GM23338 (cell line): Measurements from ENCODE around the gene PROZ. TPM values are rescaled to one million over a fixed set of nuclear protein-coding genes. Genes with fewer than 3 reads are reported as not detected.

ENCODE experiments used
- ATAC-seq: fragments of 200-7000 bp; cut with Tn5 transposase; 3 replicates; pipeline ENCODE4 v1.9.1; 2020
- DNase-seq: peaks from one replicate; pipeline ENCODE4 v3.0.0-alpha.2; 2015; ENCODE audit warnings: low spot score
- H2AFZ ChIP-seq: fragments of 200-600 bp; sonication (generic); 2 replicates; pipeline ENCODE4 v1.8.0; 2016; ENCODE audit warnings: antibody characterized with exemption, mild to moderate bottlenecking, moderate library complexity
- H3F3A ChIP-seq: fragments of 200-600 bp; sonication (generic); replicated peaks from 2 replicates; pipeline ENCODE4 v1.8.0; 2017; ENCODE audit warnings: antibody characterized with exemption, mixed run types, low read depth
- H3K27ac ChIP-seq: fragments of 200-600 bp; sonication (generic); 2 replicates; pipeline ENCODE4 v1.6.1; 2016; ENCODE audit warnings: low read depth
- H3K27me3 ChIP-seq: fragments of 200-600 bp; sonication (generic); 2 replicates; pipeline ENCODE4 v1.8.0; 2016; ENCODE audit warnings: mild to moderate bottlenecking, mixed run types, moderate library complexity; ENCODE audit not compliant: insufficient read depth
- H3K36me3 ChIP-seq: fragments of 200-600 bp; sonication (generic); 2 replicates; pipeline ENCODE4 v1.8.0; 2016; ENCODE audit warnings: mild to moderate bottlenecking; ENCODE audit not compliant: insufficient read depth
- H3K4me1 ChIP-seq: fragments of 200-600 bp; sonication (generic); 2 replicates; pipeline ENCODE4 v1.8.0; 2016; ENCODE audit warnings: mild to moderate bottlenecking, moderate library complexity; ENCODE audit not compliant: insufficient read depth
- H3K4me2 ChIP-seq: fragments of 200-600 bp; sonication (generic); 2 replicates; pipeline ENCODE4 v1.7.1; 2017; ENCODE audit warnings: mixed run types
- H3K4me3 ChIP-seq: fragments of 200-600 bp; sonication (generic); 2 replicates; pipeline ENCODE4 v1.6.1; 2016; ENCODE audit warnings: mixed run types
- H3K79me2 ChIP-seq: fragments of 200-600 bp; sonication (generic); replicated peaks from 2 replicates; pipeline ENCODE4 v1.8.0; 2017; ENCODE audit warnings: mild to moderate bottlenecking; ENCODE audit not compliant: insufficient read depth
- H3K9me2 ChIP-seq: fragments of 200-600 bp; sonication (generic); 2 replicates; pipeline ENCODE4 v1.8.0; 2017; ENCODE audit not compliant: insufficient read depth
- H4K20me1 ChIP-seq: fragments of 200-600 bp; sonication (generic); replicated peaks from 2 replicates; pipeline ENCODE4 v1.8.0; 2017; ENCODE audit warnings: mild to moderate bottlenecking; ENCODE audit not compliant: insufficient read depth
- H3K27ac Mint-ChIP-seq: 2 replicates; pipeline ENCODE4 v1.8.0; 2020; ENCODE audit warnings: inconsistent platforms, mild to moderate bottlenecking, moderate library complexity, mixed read lengths
- H3K27me3 Mint-ChIP-seq: 3 replicates; pipeline ENCODE4 v1.8.0; 2022; ENCODE audit warnings: low read depth, mild to moderate bottlenecking, moderate library complexity, mixed read lengths, inconsistent platforms; ENCODE audit not compliant: insufficient read depth, poor library complexity
- H3K36me3 Mint-ChIP-seq: 3 replicates; pipeline ENCODE4 v1.8.0; 2021; ENCODE audit warnings: low read depth, mild to moderate bottlenecking, inconsistent platforms, moderate library complexity, mixed read lengths
- H3K4me1 Mint-ChIP-seq: 3 replicates; pipeline ENCODE4 v1.8.0; 2020; ENCODE audit warnings: mild to moderate bottlenecking, inconsistent platforms, mixed read lengths
- H3K4me3 Mint-ChIP-seq: 3 replicates; pipeline ENCODE4 v1.8.0; 2021; ENCODE audit warnings: moderate library complexity, mild to moderate bottlenecking, inconsistent platforms, mixed read lengths
- H3K9me3 Mint-ChIP-seq: 3 replicates; pipeline ENCODE4 v1.8.0; 2020; ENCODE audit warnings: moderate library complexity, mild to moderate bottlenecking, inconsistent platforms, mixed read lengths
- CREB1 ChIP-seq: fragments of 250-450 bp; sonication (Bioruptor Pico); IDR thresholded peaks from 2 replicates; pipeline ENCODE4 v1.5.0; 2020; ENCODE audit warnings: low read depth, mild to moderate bottlenecking, moderate library complexity
- CTCF ChIP-seq, 2 experiments: fragments of 200-600 bp in 1 of 2; sonication (generic) in 1 of 2; conservative IDR thresholded peaks; 2 replicates each; pipeline versions ENCODE4 v1.5.1 to v1.6.1; 2016 to 2017; ENCODE audit warnings: antibody characterized with exemption in 2 of 2, low read depth in 2 of 2, mild to moderate bottlenecking in 2 of 2, moderate library complexity in 1 of 2
- EZH2phosphoT487 ChIP-seq: fragments of 200-600 bp; sonication (generic); IDR thresholded peaks from one replicate; pipeline ENCODE4 v1.8.1; 2018; ENCODE audit warnings: antibody characterized with exemption; ENCODE audit not compliant: unreplicated experiment
- JUNB ChIP-seq: IDR thresholded peaks from one replicate; pipeline ENCODE4 v1.6.1; 2016; ENCODE audit warnings: antibody characterized with exemption; ENCODE audit not compliant: unreplicated experiment
- ZNF331 ChIP-seq: fragments of 250-450 bp; sonication (Bioruptor Pico); IDR thresholded peaks from 2 replicates; pipeline ENCODE4 v1.5.0; 2020; ENCODE audit warnings: low read depth, mild to moderate bottlenecking, moderate library complexity
- ZNF462 ChIP-seq: fragments of 250-450 bp; sonication (Bioruptor Pico); IDR thresholded peaks from 2 replicates; pipeline ENCODE4 v1.5.0; 2020; ENCODE audit warnings: mild to moderate bottlenecking, moderate library complexity
- polyA plus RNA-seq: library from polyadenylated mRNA; unstranded; fragments of >200 nt; fragmentation: Nextera tagmentation; extraction: Ambion mirVana; gene quantifications from 2 replicates; pipeline ENCODE4 v1.2.1, GENCODE V29; 2016
- total RNA-seq: library from RNA; depleted of rRNA; stranded (reverse); fragments of >200 nt; shearing (Covaris generic); gene quantifications from 2 replicates; pipeline ENCODE4 v1.2.3, GENCODE V29; 2014
- TF ChIP-seq, protein P1 (sequence below): IDR thresholded peaks from 2 replicates; pipeline ENCODE4 v1.6.1; 2016; ENCODE audit warnings: antibody characterized with exemption

PROZ gene
- total and polyA plus RNA-seq, 2 experiments from 2014 or later = 0.53 TPM; not detected in 1

GRCh38 chr13:113211774-113212173 lies 53.3 kb downstream of the PROZ start (continued):
- TF ChIP-seq ZNF462 (CRISPR knock-in tag) (no peak), CTCF (conservative IDR thresholded peaks at IDR 0.05; ENCODE audit: low read depth in 2 of 2) (peak; percentile 51 to 61)

- Histone ChIP-seq H3K27ac (peak overlapping the region; percentile 0), H3K4me1 (peaks cover 16% of the 10 kb centered on the region; the same call in 1 of the 2 replicates), H3K36me3 (peaks cover 6% of the 10 kb centered on the region; the same call in 1 of the 2 replicates), H3K4me3 (peak overlapping the region; percentile 29), H4K20me1 (peaks cover 37% of the 10 kb centered on the region), H3F3A (0 out of 2 replicates have a peak, but pooled peaks cover 2% of the 10 kb centered on the region), H3K4me2 (peak overlapping the region; percentile 13), H3K9me2 (no peaks in the 10 kb centered on the region; the same call in 1 of the 2 replicates), H3K79me2 (peaks cover 100% of the 10 kb centered on the region), H3K27me3 (no peaks in the 10 kb centered on the region), H2AFZ (no peak overlapping the region)
- Mint-ChIP-seq H3K27ac (no peak overlapping the region), H3K36me3 (peaks cover 46% of the 10 kb centered on the region), H3K4me1 (peaks cover 22% of the 10 kb centered on the region), H3K27me3 (no peaks in the 10 kb centered on the region), H3K4me3 (no peak overlapping the region), H3K9me3 (no peaks in the 10 kb centered on the region)
- DNase-seq (peak; percentile 70), ATAC-seq (peak; percentile 80)
- TF ChIP-seq JUNB (no peak), CREB1 (peak; percentile 57; the same call in 1 of the 2 replicates), CTCF (conservative IDR thresholded peaks at IDR 0.05; ENCODE audit: low read depth in 2 of 2) (no peak), EZH2phosphoT487 (no peak), ZNF331 (no peak)
- TF ChIP-seq, protein P1, sequence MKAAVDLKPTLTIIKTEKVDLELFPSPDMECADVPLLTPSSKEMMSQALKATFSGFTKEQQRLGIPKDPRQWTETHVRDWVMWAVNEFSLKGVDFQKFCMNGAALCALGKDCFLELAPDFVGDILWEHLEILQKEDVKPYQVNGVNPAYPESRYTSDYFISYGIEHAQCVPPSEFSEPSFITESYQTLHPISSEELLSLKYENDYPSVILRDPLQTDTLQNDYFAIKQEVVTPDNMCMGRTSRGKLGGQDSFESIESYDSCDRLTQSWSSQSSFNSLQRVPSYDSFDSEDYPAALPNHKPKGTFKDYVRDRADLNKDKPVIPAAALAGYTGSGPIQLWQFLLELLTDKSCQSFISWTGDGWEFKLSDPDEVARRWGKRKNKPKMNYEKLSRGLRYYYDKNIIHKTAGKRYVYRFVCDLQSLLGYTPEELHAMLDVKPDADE = no peak
These were observed 58.0 kb downstream of the PROZ start for GRCh38 chr13:113216254-113217048.
